Caco-2 (cell line): ENCODE measurements around the gene MISP. TPM values are rescaled to one million over a fixed set of nuclear protein-coding genes. Genes with fewer than 3 reads are reported as not detected.

Experiments
- BruUV-seq: library from RNA; stranded (reverse); fragments of 400-500 nt; replicated peaks from 2 replicates; lab custom pipeline; 2021; lab: Mats Ljungman, UMichigan
- CTCF ChIA-PET: fragments of 300-600 bp; sonication (Branson Sonifier 250); formaldehyde crosslinking; loops from one replicate; lab custom pipeline; 2022; ENCODE audit warnings: antibody characterized with exemption; lab: Charles Lee
- POLR2A ChIA-PET: fragments of 300-600 bp; sonication (Branson Sonifier 250); formaldehyde crosslinking; loops from one replicate; lab custom pipeline; 2022; ENCODE audit warnings: antibody characterized with exemption; lab: Charles Lee
- DNase-seq, 2 experiments: peaks; one replicate each; pipeline versions ENCODE4 v3.0.0 to v3.0.0-alpha.2; 2020 to 2022
- H3K27me3 ChIP-seq: replicated peaks from 2 replicates; pipeline ENCODE4 v1.6.0; 2011; ENCODE audit warnings: low read length; ENCODE audit not compliant: control insufficient read depth, insufficient read depth
- H3K36me3 ChIP-seq: 2 replicates; pipeline ENCODE4 v1.5.1; 2011; ENCODE audit warnings: low read length; ENCODE audit not compliant: control insufficient read depth, insufficient read depth
- H3K4me1 ChIP-seq: fragments of 250-450 bp; sonication (Bioruptor Pico); 2 replicates; pipeline ENCODE4 v1.5.1; 2020; ENCODE audit warnings: mild to moderate bottlenecking
- H3K4me3 ChIP-seq: 2 replicates; pipeline ENCODE4 v1.5.1; 2011; ENCODE audit warnings: low read depth, mild to moderate bottlenecking, control low read depth, low read length
- H3K9me3 ChIP-seq: fragments of 250-450 bp; sonication (Bioruptor Pico); 2 replicates; pipeline ENCODE4 v1.5.1; 2020; ENCODE audit warnings: mild to moderate bottlenecking, moderate library complexity
- H3K27ac Mint-ChIP-seq: one replicate; pipeline ENCODE4 v1.8.0; 2022; ENCODE audit warnings: mixed read lengths; ENCODE audit not compliant: unreplicated experiment
- H3K27me3 Mint-ChIP-seq: one replicate; pipeline ENCODE4 v1.8.0; 2022; ENCODE audit warnings: mixed read lengths; ENCODE audit not compliant: insufficient read depth, unreplicated experiment
- H3K36me3 Mint-ChIP-seq: one replicate; pipeline ENCODE4 v1.8.0; 2022; ENCODE audit warnings: mild to moderate bottlenecking, mixed read lengths; ENCODE audit not compliant: insufficient read depth, unreplicated experiment
- H3K4me1 Mint-ChIP-seq: one replicate; pipeline ENCODE4 v1.8.0; 2022; ENCODE audit warnings: low read depth, mixed read lengths; ENCODE audit not compliant: unreplicated experiment
- H3K4me3 Mint-ChIP-seq: one replicate; pipeline ENCODE4 v1.8.0; 2022; ENCODE audit warnings: mild to moderate bottlenecking, moderate library complexity, mixed read lengths; ENCODE audit not compliant: unreplicated experiment
- H3K9me3 Mint-ChIP-seq: one replicate; pipeline ENCODE4 v1.8.0; 2022; ENCODE audit warnings: mixed read lengths; ENCODE audit not compliant: unreplicated experiment
- intact Hi-C: fragments of 100-400 bp; cut with micrococcal nuclease; formaldehyde crosslinking; loops from one replicate; pipeline ENCODE4 v1.10.0; 2022; ENCODE audit not compliant: unreplicated experiment
- total RNA-seq: library from RNA; stranded (reverse); gene quantifications from 2 replicates; pipeline ENCODE4 v1.2.3, GENCODE V29; 2022
- TF ChIP-seq, protein P1 (sequence below), 2 experiments: fragments of 200-600 bp in 1 of 2; IDR thresholded peaks; 1 replicate in 1 of 2; 2 replicates in 1 of 2; pipeline versions ENCODE4 v1.5.1 to v1.8.0; 2011 to 2022; ENCODE audit warnings: antibody characterized with exemption in 1 of 2, control low read depth in 1 of 2, inconsistent platforms in 1 of 2, low read depth in 1 of 2, low read length in 1 of 2, mild to moderate bottlenecking in 1 of 2, moderate library complexity in 1 of 2; ENCODE audit not compliant: insufficient read depth in 1 of 2, severe bottlenecking in 1 of 2, unreplicated experiment in 1 of 2

MISP gene
- total RNA-seq, 1 experiment from 2014 or later: 27.8 TPM

GRCh38 chr19:791567-792305 is 40.8 kb downstream of the MISP start:
- no TSS peak for BruUV-seq

DNA sequence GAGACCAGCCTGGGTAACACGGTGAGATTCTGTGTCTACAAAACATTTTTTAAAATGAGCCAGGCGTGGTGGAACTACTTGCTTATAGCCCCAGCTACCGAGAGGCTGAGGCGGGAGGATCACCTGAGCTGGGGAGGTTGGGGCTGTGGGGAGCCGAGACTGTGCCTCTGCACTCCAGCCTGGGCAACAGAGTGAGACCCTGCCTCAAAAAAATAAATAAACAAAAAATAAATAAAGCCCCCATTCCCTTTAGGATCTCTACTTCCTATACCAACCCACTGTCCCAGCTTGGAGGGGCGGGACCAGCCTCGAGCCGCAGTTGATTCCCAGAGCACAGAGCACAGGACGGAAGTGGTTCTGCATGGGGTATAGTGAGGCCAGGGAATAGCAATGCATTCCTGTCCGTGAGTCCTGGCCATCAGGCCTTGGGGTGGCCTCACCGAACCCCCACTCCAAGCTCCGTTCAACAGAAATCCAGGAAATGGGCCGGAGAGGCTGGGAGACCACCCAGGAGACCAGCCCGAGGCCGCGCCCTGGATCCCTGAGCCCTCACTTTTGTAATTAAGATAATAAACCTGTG is 41.5 kb downstream of the MISP start:
- ChIA-PET POLR2A (no interaction called here), CTCF (no interaction called here)
- Histone ChIP-seq H3K4me1 (peaks cover 5% of the 10 kb centered on the region; the same call in 1 of the 2 replicates), H3K27me3 (no peaks in the 10 kb centered on the region), H3K36me3 (no peaks in the 10 kb centered on the region; the same call in 1 of the 2 replicates), H3K4me3 (no peak overlapping the region), H3K9me3 (no peaks in the 10 kb centered on the region)
- H3K36me3 Mint-ChIP-seq: peaks cover 70% of the 10 kb centered on the region
- H3K9me3 Mint-ChIP-seq: no peaks in the 10 kb centered on the region
- H3K4me3 Mint-ChIP-seq: no peak overlapping the region
- H3K27me3 Mint-ChIP-seq: no peaks in the 10 kb centered on the region
- H3K27ac Mint-ChIP-seq: no peak overlapping the region
- peaks cover 12% of the 10 kb centered on the region for H3K4me1 Mint-ChIP-seq
- TF ChIP-seq, protein P1, sequence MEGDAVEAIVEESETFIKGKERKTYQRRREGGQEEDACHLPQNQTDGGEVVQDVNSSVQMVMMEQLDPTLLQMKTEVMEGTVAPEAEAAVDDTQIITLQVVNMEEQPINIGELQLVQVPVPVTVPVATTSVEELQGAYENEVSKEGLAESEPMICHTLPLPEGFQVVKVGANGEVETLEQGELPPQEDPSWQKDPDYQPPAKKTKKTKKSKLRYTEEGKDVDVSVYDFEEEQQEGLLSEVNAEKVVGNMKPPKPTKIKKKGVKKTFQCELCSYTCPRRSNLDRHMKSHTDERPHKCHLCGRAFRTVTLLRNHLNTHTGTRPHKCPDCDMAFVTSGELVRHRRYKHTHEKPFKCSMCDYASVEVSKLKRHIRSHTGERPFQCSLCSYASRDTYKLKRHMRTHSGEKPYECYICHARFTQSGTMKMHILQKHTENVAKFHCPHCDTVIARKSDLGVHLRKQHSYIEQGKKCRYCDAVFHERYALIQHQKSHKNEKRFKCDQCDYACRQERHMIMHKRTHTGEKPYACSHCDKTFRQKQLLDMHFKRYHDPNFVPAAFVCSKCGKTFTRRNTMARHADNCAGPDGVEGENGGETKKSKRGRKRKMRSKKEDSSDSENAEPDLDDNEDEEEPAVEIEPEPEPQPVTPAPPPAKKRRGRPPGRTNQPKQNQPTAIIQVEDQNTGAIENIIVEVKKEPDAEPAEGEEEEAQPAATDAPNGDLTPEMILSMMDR (IDR thresholded peaks at IDR 0.05; ENCODE audit: insufficient read depth in 1 of 2, low read depth in 1 of 2, low read length in 1 of 2, severe bottlenecking in 1 of 2, unreplicated experiment in 1 of 2): no peak
- intact Hi-C loops: no loop called here
- no TSS peak for BruUV-seq
- DNase-seq: no peak

More at GRCh38 chr19:791567-792305, 40.8 kb downstream of the MISP start:
- Mint-ChIP-seq H3K27ac (no peak overlapping the region), H3K4me3 (no peak overlapping the region), H3K9me3 (no peaks in the 10 kb centered on the region), H3K4me1 (peaks cover 12% of the 10 kb centered on the region), H3K27me3 (no peaks in the 10 kb centered on the region), H3K36me3 (peaks cover 69% of the 10 kb centered on the region)
- H3K9me3 ChIP-seq: no peaks in the 10 kb centered on the region
- H3K36me3 ChIP-seq: no peaks in the 10 kb centered on the region; the same call in 1 of the 2 replicates
- intact Hi-C loops: no loop called here
- ChIA-PET POLR2A (no interaction called here), CTCF (no interaction called here)
- peaks cover 5% of the 10 kb centered on the region; the same call in 1 of the 2 replicates for H3K4me1 ChIP-seq
- H3K4me3 ChIP-seq: no peak overlapping the region
- TF ChIP-seq, protein P1 (IDR thresholded peaks at IDR 0.05; ENCODE audit: insufficient read depth in 1 of 2, low read depth in 1 of 2, low read length in 1 of 2, severe bottlenecking in 1 of 2, unreplicated experiment in 1 of 2): no peak
- H3K27me3 ChIP-seq: no peaks in the 10 kb centered on the region
- no peak for DNase-seq

DNA sequence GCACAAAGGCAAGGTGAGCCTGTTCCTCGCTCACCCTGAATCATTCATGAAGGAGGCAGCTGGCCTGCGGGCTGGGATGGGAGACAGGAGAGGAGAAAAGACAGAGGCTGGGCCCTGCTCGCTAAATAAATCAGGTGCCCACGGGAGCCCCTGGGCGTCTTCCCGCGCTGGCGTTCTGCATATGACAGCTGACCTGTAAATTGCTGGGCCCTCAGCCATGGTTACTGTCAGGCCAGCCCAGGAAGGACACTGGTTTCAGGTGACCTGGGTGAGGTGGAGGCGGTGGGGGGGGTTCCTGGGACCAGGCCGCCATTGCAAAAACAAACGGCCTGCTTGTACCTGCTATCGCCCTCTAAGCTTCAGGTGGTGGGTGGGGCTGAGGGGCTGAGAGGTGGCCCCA is 42.9 kb downstream of the MISP start:
- Mint-ChIP-seq H3K27ac (no peak overlapping the region), H3K9me3 (no peaks in the 10 kb centered on the region), H3K36me3 (peaks cover 71% of the 10 kb centered on the region), H3K27me3 (no peaks in the 10 kb centered on the region), H3K4me3 (no peak overlapping the region), H3K4me1 (peaks cover 12% of the 10 kb centered on the region)
- no TSS peak for BruUV-seq
- Histone ChIP-seq H3K36me3 (no peaks in the 10 kb centered on the region; the same call in 1 of the 2 replicates), H3K4me3 (no peak overlapping the region), H3K27me3 (no peaks in the 10 kb centered on the region), H3K4me1 (peaks cover 5% of the 10 kb centered on the region; the same call in 1 of the 2 replicates), H3K9me3 (no peaks in the 10 kb centered on the region)
- intact Hi-C loops: no loop called here
- CTCF ChIA-PET: no interaction called here
- TF ChIP-seq, protein P1 (IDR thresholded peaks at IDR 0.05; ENCODE audit: insufficient read depth in 1 of 2, low read depth in 1 of 2, low read length in 1 of 2, severe bottlenecking in 1 of 2, unreplicated experiment in 1 of 2): no peak
- POLR2A ChIA-PET: interaction anchor here (0.5 kb wide), 1 partner anchor 42 kb away, joined by 5 read pairs; no protein-coding TSS in a partner anchor
- no peak for DNase-seq
